Activated B cell treated with CpG ODN at 0.5 μM for 24 hours (primary cell): ENCODE data around the gene FOXO3. TPM values are rescaled to one million over a fixed set of nuclear protein-coding genes. Genes with fewer than 3 reads are reported as not detected.

Experiments used
- ATAC-seq: fragments of 200-7000 bp; cut with Tn5 transposase; one replicate; pipeline ENCODE4 v1.10.0; 2021; ENCODE audit warnings: low read depth, mild to moderate bottlenecking, moderate library complexity
- CTCF ChIA-PET: fragments of 350-600 bp; sonication (Branson Sonifier 250); formaldehyde crosslinking; loops from one replicate; lab custom pipeline; 2021; ENCODE audit warnings: antibody characterized with exemption; lab: Charles Lee
- POLR2A ChIA-PET: fragments of 350-600 bp; sonication (Branson Sonifier 250); formaldehyde crosslinking; loops from one replicate; lab custom pipeline; 2021; ENCODE audit warnings: antibody characterized with exemption; lab: Charles Lee
- DNase-seq: peaks from one replicate; pipeline ENCODE4 v3.0.0; 2022
- H3K27ac Mint-ChIP-seq: one replicate; pipeline ENCODE4 v1.8.0; 2020; ENCODE audit warnings: mixed read lengths
- H3K27me3 Mint-ChIP-seq: one replicate; pipeline ENCODE4 v1.8.0; 2021; ENCODE audit warnings: mixed read lengths
- H3K36me3 Mint-ChIP-seq: one replicate; pipeline ENCODE4 v1.8.0; 2021; ENCODE audit warnings: low read depth, mixed read lengths
- H3K4me1 Mint-ChIP-seq: one replicate; pipeline ENCODE4 v1.8.0; 2021; ENCODE audit warnings: mixed read lengths
- H3K4me3 Mint-ChIP-seq: one replicate; pipeline ENCODE4 v1.8.0; 2020; ENCODE audit warnings: mild to moderate bottlenecking, mixed read lengths
- H3K9me3 Mint-ChIP-seq: one replicate; pipeline ENCODE4 v1.8.0; 2020; ENCODE audit warnings: mixed read lengths
- CTCF ChIP-seq: fragments of 200-600 bp; IDR thresholded peaks from one replicate; pipeline ENCODE4 v1.8.0; 2022; ENCODE audit warnings: antibody characterized with exemption, mild to moderate bottlenecking
- intact Hi-C: fragments of 100-400 bp; cut with micrococcal nuclease; formaldehyde crosslinking; loops from one replicate; pipeline ENCODE4 v1.15.1; 2024
- total RNA-seq: library from RNA; stranded (reverse); gene quantifications from 2 replicates; pipeline ENCODE4 v1.2.3, GENCODE V29; 2022

The FOXO3 gene
- total RNA-seq, 1 donor from 2014 or later: 9.4 TPM

GRCh38 chr6:108556866-108557493 is 3.7 kb upstream of the FOXO3 start:
- intact Hi-C loops: loop anchor here (1.0 to 10.0 kb wide), 6 partner anchors 8 to 1135 kb away; partner anchors contain the start of genes AK9, FIG4 and ZBTB24
- Mint-ChIP-seq H3K4me1 (peaks cover 12% of the 10 kb centered on the region), H3K27ac (peak overlapping the region; percentile 71), H3K27me3 (peaks cover 8% of the 10 kb centered on the region), H3K9me3 (no peaks in the 10 kb centered on the region), H3K36me3 (peaks cover 5% of the 10 kb centered on the region), H3K4me3 (peak overlapping the region; percentile 95)
- no peak for TF ChIP-seq CTCF
- ATAC-seq (no peak), DNase-seq (no peak)
- POLR2A ChIA-PET: interaction anchor here (0.5 to 2.5 kb wide), 4 partner anchors 28 to 826 kb away, joined by 3 to 30 read pairs (median 8); partner anchors contain the start of genes CD164, CEP57L1 and SESN1
- CTCF ChIA-PET: interaction anchor here (3.0 kb wide), 1 partner anchor 15 kb away, joined by 10 read pairs; no protein-coding TSS in a partner anchor

- intact Hi-C loops: loop anchor here (1.0 to 10.0 kb wide), 9 partner anchors 8 to 1135 kb away; partner anchors contain the start of genes AK9, CEP57L1, FIG4 and MICAL1
- peak; percentile 64 for DNase-seq
- peaks cover 17% of the 10 kb centered on the region for H3K4me1 Mint-ChIP-seq
- ChIA-PET POLR2A (interaction anchor here (0.5 to 2.5 kb wide), 22 partner anchors 11 to 1098 kb away, joined by 3 to 30 read pairs (median 4); partner anchors contain the start of genes ARMC2, CD164, CEP57L1 and MICAL1), CTCF (interaction anchor here (1.0 to 3.0 kb wide), 2 partner anchors 16 to 516 kb away, joined by 3 to 10 read pairs; no protein-coding TSS in a partner anchor)
- H3K4me3 Mint-ChIP-seq: peak overlapping the region; percentile 95
- no peak for TF ChIP-seq CTCF
- H3K9me3 Mint-ChIP-seq: no peaks in the 10 kb centered on the region
- H3K36me3 Mint-ChIP-seq: peaks cover 5% of the 10 kb centered on the region
- H3K27me3 Mint-ChIP-seq: peaks cover 8% of the 10 kb centered on the region
- ATAC-seq: peak; percentile 41
- peak overlapping the region; percentile 97 for H3K27ac Mint-ChIP-seq
Observed at GRCh38 chr6:108557494-108558371, 3.0 kb upstream of the FOXO3 start.

GRCh38 chr6:108558372-108559096 is 2.2 kb upstream of the FOXO3 start:
- H3K27ac Mint-ChIP-seq: peak overlapping the region; percentile 97
- peaks cover 24% of the 10 kb centered on the region for H3K4me1 Mint-ChIP-seq
- H3K9me3 Mint-ChIP-seq: no peaks in the 10 kb centered on the region
- H3K27me3 Mint-ChIP-seq: peaks cover 8% of the 10 kb centered on the region
- ChIA-PET POLR2A (interaction anchor here (0.5 to 2.5 kb wide), 25 partner anchors 9 to 1099 kb away, joined by 3 to 30 read pairs (median 4); partner anchors contain the start of genes ARMC2, CD164, CEP57L1 and MICAL1), CTCF (interaction anchor here (0.6 to 3.0 kb wide), 3 partner anchors 17 to 515 kb away, joined by 3 to 10 read pairs (median 4); no protein-coding TSS in a partner anchor)
- peak; percentile 65 for ATAC-seq
- DNase-seq: peak; percentile 93
- TF ChIP-seq CTCF: no peak
- H3K36me3 Mint-ChIP-seq: peaks cover 5% of the 10 kb centered on the region
- peak overlapping the region; percentile 95 for H3K4me3 Mint-ChIP-seq
- intact Hi-C loops: loop anchor here (1.0 to 10.0 kb wide), 12 partner anchors 239 to 1134 kb away; partner anchors contain the start of genes AK9, ARMC2, CD164 and CEP57L1

- Mint-ChIP-seq H3K36me3 (peaks cover 5% of the 10 kb centered on the region), H3K27ac (peak overlapping the region; percentile 97), H3K4me1 (peaks cover 30% of the 10 kb centered on the region), H3K27me3 (peaks cover 4% of the 10 kb centered on the region), H3K4me3 (peak overlapping the region; percentile 95), H3K9me3 (no peaks in the 10 kb centered on the region)
- DNase-seq: peak; percentile 78
- ChIA-PET POLR2A (interaction anchor here (0.6 to 2.5 kb wide), 14 partner anchors 13 to 823 kb away, joined by 3 to 30 read pairs (median 4); partner anchors contain the start of genes ARMC2, CD164, CEP57L1 and SEC63), CTCF (interaction anchor here (0.7 to 1.5 kb wide), 2 partner anchors 514 to 516 kb away, joined by 3 to 4 read pairs; no protein-coding TSS in a partner anchor)
- intact Hi-C loops: loop anchor here (1.0 to 10.0 kb wide), 10 partner anchors 238 to 1133 kb away; partner anchors contain the start of genes AK9, ARMC2, CD164 and FIG4
- TF ChIP-seq CTCF: no peak
- peak; percentile 55 for ATAC-seq
Observed at GRCh38 chr6:108559097-108559883, 1.4 kb upstream of the FOXO3 start.
